ENCODE measurements around the gene ENOX2. TPM values are rescaled to one million over a fixed set of nuclear protein-coding genes. Genes with fewer than 3 reads are reported as not detected.

ENOX2 gene
- total and polyA plus RNA-seq, 12 donors: 3.4 to 31.7 (median 18.9) TPM

DNA sequence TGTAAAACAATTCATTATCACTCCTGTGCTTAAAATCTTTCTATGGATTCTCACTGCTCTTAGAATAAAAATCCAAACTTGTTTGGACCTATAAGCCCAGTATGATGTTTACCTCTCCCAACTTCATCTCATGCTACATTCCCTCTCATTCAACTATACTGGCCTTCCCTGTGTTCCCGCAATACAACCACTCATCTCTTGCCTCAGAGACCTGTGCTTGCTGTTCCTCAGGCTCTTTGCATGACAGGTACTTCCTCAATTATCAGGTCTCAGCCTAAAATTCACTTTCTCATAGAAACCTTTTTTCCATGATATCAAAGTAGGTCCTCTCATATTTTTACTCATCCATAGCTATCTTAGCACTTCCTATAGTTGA lies 71.7 kb downstream of the ENOX2 start:
- Histone ChIP-seq H3K4me3 (no peak overlapping the region), H3K4me1 (replicated peaks in 1 of 2) (no peaks in the 10 kb centered on the region), H3K27me3 (no peaks in the 10 kb centered on the region), H3K9me3 (replicated peaks in 1 of 3) (no peaks in the 10 kb centered on the region), H3K36me3 (replicated peaks in 1 of 2) (no peaks in the 10 kb centered on the region), H3K27ac (no peak overlapping the region)
- intact Hi-C loops (cut with DNase I): no loop called here
- WGBS, 4 donors: 79 to 100% (median 93%) methylated on average over 1 of the region's 1 CpG
- DNase-seq: no peak
- no peak for TF ChIP-seq CTCF (IDR thresholded peaks at IDR 0.05)
- no peak for TF ChIP-seq POLR2A (IDR thresholded peaks at IDR 0.05)

GRCh38 chrX:130830599-130831346 lies 72.2 kb downstream of the ENOX2 start:
- Histone ChIP-seq H3K4me1 (replicated peaks in 1 of 2) (no peaks in the 10 kb centered on the region), H3K36me3 (replicated peaks in 1 of 2) (no peaks in the 10 kb centered on the region), H3K27me3 (no peaks in the 10 kb centered on the region), H3K27ac (no peak overlapping the region), H3K4me3 (no peak overlapping the region), H3K9me3 (replicated peaks in 1 of 3) (no peaks in the 10 kb centered on the region)
- WGBS, 4 donors: 70 to 81% (median 76%) methylated on average over 4 of the region's 4 CpGs
- TF ChIP-seq CTCF (IDR thresholded peaks at IDR 0.05): no peak
- TF ChIP-seq POLR2A (IDR thresholded peaks at IDR 0.05): no peak
- intact Hi-C loops (cut with DNase I): no loop called here
- no peak for DNase-seq

- 49 to 91% (median 72%) methylated on average over 2 of the region's 2 CpGs for WGBS, 4 donors
- no peak overlapping the region for H3K27ac ChIP-seq
- no peaks in the 10 kb centered on the region for H3K4me1 ChIP-seq (replicated peaks in 1 of 2)
- no peaks in the 10 kb centered on the region for H3K27me3 ChIP-seq
- no peak for DNase-seq
- no peaks in the 10 kb centered on the region for H3K9me3 ChIP-seq (replicated peaks in 1 of 3)
- no peaks in the 10 kb centered on the region for H3K36me3 ChIP-seq (replicated peaks in 1 of 2)
- TF ChIP-seq CTCF (IDR thresholded peaks at IDR 0.05) (no peak), POLR2A (IDR thresholded peaks at IDR 0.05) (no peak)
- H3K4me3 ChIP-seq: no peak overlapping the region
- intact Hi-C loops (cut with DNase I): no loop called here
Observed at GRCh38 chrX:130829526-130830515, 73.2 kb downstream of the ENOX2 start.

GRCh38 chrX:130828641-130829040 lies 74.4 kb downstream of the ENOX2 start:
- no peak for DNase-seq
- H3K27me3 ChIP-seq: no peaks in the 10 kb centered on the region
- H3K9me3 ChIP-seq (replicated peaks in 1 of 3): no peaks in the 10 kb centered on the region
- H3K27ac ChIP-seq: no peak overlapping the region
- H3K4me1 ChIP-seq (replicated peaks in 1 of 2): no peaks in the 10 kb centered on the region
- no peaks in the 10 kb centered on the region for H3K36me3 ChIP-seq (replicated peaks in 1 of 2)
- intact Hi-C loops (cut with DNase I): no loop called here
- no peak for TF ChIP-seq POLR2A (IDR thresholded peaks at IDR 0.05)
- no peak for TF ChIP-seq CTCF (IDR thresholded peaks at IDR 0.05)
- WGBS, 4 donors: 75 to 93% (median 81%) methylated on average over 3 of the region's 3 CpGs
- no peak overlapping the region for H3K4me3 ChIP-seq

All from adrenal gland (tissue), 12 donors.